Effector CD8-positive, alpha-beta T cell (primary cell): ENCODE measurements around the gene BDKRB1.

Experiments
- DNase-seq: peaks from one replicate; lab custom pipeline; 2025; lab: John Stamatoyannopoulos, UW

Gene BDKRB1

DNA sequence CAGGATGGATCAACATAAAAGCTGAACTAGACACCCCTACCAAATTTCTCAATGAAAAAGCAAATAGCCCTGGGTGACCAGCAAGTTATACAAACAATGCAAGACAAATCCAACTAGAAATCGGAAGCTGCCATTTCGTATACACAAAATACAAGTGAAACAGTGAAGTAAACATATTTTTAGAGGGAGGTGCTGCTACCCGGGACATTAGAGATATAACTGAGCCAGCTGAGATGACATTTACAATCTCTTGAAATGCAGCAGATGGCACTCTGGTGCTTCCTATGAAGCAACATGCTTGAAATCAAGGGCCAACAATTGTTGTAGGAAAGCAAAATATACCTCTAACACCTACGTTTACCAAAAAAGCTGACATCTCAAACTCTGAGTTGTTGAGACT, 25.5 kb downstream of the BDKRB1 start:
- DNase-seq = no peak

DNA sequence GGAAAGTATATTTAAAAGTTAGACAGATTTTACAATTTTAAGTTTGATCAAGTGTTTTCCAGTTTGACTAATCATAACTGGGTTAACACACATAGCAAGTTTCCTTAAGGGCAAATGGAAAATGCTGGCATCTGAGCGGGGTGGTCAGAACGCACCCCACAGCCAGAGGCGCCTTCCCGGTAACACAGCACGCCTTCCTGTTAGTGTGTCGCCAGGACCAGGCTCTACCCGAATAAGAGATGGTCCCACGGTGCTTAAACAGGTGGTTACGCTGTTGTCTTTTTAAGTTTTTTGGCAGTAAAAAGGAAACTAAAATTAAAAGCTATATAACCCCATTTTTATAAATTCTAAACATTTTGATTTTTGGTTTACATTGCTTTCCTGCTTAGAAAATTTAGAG, 28.0 kb downstream of the BDKRB1 start:
- DNase-seq = no peak

GRCh38 chr14:96284430-96284829, 28.4 kb downstream of the BDKRB1 start:
- no peak for DNase-seq

DNA sequence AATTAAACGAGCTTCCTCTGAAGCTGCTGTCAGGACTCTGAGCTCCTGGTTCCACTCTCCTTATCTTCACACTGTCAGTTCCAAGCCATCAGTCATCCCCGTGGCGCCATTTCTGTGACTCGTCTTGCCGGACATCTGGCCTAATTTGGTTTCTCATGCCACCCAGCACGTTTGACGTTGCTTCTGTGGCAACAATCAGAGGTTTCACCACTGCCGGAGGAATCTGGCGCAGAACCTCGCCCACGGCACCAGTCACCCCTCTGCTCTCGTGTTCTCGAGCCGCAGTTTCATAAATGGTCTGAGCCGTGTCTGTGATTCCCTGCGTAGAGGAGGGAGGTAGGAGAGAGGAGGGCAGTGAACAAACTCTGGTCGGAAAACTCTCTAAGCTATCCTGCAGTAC, 29.7 kb downstream of the BDKRB1 start:
- DNase-seq = no peak

DNA sequence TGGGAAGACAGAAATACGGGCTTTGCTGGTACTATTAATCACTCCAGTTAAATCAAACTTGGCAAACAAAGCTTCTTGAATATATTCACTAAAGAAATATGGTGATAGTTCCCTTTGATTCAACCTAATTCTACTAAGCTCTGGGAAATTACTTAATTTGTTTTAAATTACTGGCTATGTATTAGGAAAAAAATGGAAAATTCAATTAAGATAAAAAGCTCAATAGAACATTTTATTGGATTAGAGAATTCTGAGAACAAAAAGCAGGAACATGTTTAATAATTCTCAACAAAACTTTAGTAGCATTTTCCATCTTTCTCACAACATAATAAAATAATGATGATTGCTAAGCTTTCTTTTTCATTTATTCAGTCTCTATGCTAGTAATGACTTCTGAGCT, 30.2 kb downstream of the BDKRB1 start:
- DNase-seq = no peak

GRCh38 chr14:96287856-96288255, 31.8 kb downstream of the BDKRB1 start:
- DNase-seq = no peak

DNA sequence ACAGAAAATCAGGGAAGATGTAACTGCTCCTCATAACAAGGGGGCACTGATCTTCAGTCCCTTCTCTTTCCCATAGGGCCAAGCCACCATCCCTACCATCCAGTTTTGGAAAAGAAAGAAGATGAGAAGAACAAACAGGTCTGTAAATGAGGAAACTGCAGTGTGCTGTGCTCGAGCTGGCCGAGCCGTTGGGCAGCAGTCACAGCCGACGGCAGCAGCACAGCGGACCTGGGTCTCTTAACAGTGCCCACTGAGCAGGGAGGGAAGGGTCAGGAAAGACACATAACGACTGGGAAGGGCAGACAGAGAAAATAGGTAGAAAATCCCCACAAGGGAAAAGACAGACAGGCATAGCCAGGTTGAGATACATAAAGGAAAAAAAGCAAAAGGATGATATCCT, 38.2 kb downstream of the BDKRB1 start:
- no peak for DNase-seq

DNA sequence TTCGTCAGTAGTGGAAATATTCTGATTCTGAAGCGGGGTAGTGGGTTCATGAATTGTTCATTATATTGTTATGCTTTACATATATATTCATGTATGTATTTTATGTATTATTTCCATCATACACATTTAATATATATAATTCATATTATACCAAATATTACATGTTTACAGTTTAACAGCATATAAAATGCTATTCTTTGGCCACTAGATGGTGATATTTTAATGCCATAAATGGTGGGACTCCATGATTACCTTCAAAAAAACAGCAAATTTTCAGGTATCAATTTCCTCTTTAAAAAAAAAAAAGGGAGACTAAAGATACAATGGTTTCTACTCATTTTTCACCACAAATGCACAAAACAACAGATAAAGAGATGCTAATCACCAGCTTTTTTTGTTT, 41.0 kb downstream of the BDKRB1 start:
- no peak for DNase-seq

DNA sequence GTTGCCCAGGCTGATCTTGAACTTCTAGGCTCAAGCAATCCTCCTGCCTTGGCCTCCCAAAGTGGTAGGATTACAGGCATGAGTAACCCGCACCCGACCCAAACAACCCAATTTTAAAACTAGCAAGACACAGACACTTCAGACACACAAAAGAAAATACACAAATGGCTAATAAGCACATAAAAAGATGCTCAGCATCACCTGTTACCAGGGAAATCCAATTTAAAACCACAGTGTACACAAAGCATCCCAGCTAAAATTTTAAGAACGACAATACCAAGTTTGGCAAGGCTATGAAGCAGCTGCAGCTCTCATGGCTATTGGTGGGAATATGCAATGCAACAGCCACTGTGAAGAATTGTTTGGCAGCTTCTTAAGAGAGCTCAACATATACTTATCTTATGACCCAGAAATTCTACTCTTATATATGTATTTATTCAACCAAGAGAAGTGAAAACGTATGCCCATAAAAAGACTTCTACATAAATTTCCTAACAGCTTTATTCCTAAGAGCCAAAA, 42.0 kb downstream of the BDKRB1 start:
- no peak for DNase-seq

GRCh38 chr14:96299441-96299840, 43.4 kb downstream of the BDKRB1 start:
- no peak for DNase-seq

GRCh38 chr14:96303981-96304380, 48.0 kb downstream of the BDKRB1 start:
- no peak for DNase-seq

GRCh38 chr14:96304956-96305355, 48.9 kb downstream of the BDKRB1 start:
- DNase-seq = no peak

DNA sequence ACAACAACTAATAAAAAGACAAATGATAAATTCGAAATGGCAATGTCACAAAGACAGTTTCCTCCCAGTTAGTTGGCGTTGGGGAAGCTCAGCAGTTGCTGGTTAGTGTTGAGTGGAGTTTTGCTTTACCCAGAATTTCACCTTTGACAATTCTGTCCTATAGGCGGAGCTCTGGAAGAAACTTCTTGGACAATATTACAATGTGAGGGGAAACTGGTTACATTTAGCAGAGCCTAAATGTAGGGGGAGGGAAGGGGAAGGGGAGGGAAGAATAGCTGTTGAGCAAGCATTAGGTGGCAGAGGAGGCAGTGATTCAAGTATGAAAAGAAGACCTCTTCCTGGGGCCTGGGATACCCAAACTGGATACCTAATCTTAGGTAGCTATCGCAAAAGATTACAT, 51.4 kb downstream of the BDKRB1 start:
- DNase-seq = no peak

GRCh38 chr14:96309133-96309895, 53.3 kb downstream of the BDKRB1 start:
- no peak for DNase-seq

DNA sequence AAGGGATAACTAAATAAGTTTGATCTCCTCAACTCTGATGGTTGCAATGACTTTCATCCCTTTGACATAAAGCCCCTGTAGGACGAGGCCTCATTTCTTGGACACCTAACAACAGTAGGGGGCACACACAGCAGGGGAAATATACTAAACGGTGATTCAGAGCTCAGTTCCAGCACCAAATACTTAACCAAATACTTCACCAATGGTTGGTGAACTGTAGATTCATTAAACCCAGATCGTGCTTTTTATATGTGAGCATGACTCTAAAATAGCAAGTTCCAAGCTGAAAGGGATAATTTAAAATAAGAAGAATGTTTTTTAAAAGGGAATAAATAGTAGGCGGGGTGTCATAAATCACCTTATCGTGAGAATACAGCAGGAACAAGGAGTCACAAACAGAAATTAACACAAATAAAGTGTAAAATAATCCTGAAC, 53.9 kb downstream of the BDKRB1 start:
- DNase-seq = no peak

- no peak for DNase-seq
Observed at GRCh38 chr14:96310906-96311305, 54.9 kb downstream of the BDKRB1 start.
